Lower lobe of right lung (tissue), 2 donors: Measurements from ENCODE around the gene HAND2. TPM values are rescaled to one million over a fixed set of nuclear protein-coding genes. Genes with fewer than 3 reads are reported as not detected.

Source experiments
- ATAC-seq, 2 donors: fragments of 200-7000 bp; cut with Tn5 transposase; one replicate each; pipeline ENCODE4 v1.9.1; 2020 to 2022; ENCODE audit warnings: mild to moderate bottlenecking in 2 of 2, moderate library complexity in 2 of 2
- DNase-seq: peaks from one replicate; pipeline ENCODE4 v3.0.0-alpha.2; 2020
- H3K27ac ChIP-seq: fragments of 200-600 bp; one replicate; pipeline ENCODE4 v1.8.0; 2022
- H3K27me3 ChIP-seq: fragments of 200-600 bp; one replicate; pipeline ENCODE4 v1.8.0; 2022; ENCODE audit warnings: low read depth
- H3K36me3 ChIP-seq: fragments of 200-600 bp; one replicate; pipeline ENCODE4 v1.8.0; 2022; ENCODE audit warnings: mild to moderate bottlenecking
- H3K4me1 ChIP-seq: fragments of 200-600 bp; one replicate; pipeline ENCODE4 v1.8.0; 2022
- H3K4me3 ChIP-seq: fragments of 200-600 bp; one replicate; pipeline ENCODE4 v1.8.0; 2022; ENCODE audit warnings: mild to moderate bottlenecking
- H3K9me3 ChIP-seq: fragments of 200-600 bp; one replicate; pipeline ENCODE4 v1.8.0; 2022
- CTCF ChIP-seq: fragments of 200-600 bp; IDR thresholded peaks from one replicate; pipeline ENCODE4 v1.8.0; 2022; ENCODE audit warnings: antibody characterized with exemption, mild to moderate bottlenecking
- intact Hi-C: fragments of 100-400 bp; cut with DNase I; formaldehyde crosslinking; loops from one replicate; pipeline ENCODE4 v1.11.0; 2022
- total RNA-seq: library from RNA; stranded (reverse); fragmentation: NEBNext Ultra II Directional; extraction: Animal tissue kit (Norgen Biotek cat#: 25700); gene quantifications from one replicate; pipeline ENCODE4 v1.2.1, GENCODE V29; 2021
- donor health status: DM: no; HTN: yes; CAD: no; lungs with severe emphysema.

HAND2 gene
- total RNA-seq, 1 donor from 2014 or later, result 0.35 TPM

DNA sequence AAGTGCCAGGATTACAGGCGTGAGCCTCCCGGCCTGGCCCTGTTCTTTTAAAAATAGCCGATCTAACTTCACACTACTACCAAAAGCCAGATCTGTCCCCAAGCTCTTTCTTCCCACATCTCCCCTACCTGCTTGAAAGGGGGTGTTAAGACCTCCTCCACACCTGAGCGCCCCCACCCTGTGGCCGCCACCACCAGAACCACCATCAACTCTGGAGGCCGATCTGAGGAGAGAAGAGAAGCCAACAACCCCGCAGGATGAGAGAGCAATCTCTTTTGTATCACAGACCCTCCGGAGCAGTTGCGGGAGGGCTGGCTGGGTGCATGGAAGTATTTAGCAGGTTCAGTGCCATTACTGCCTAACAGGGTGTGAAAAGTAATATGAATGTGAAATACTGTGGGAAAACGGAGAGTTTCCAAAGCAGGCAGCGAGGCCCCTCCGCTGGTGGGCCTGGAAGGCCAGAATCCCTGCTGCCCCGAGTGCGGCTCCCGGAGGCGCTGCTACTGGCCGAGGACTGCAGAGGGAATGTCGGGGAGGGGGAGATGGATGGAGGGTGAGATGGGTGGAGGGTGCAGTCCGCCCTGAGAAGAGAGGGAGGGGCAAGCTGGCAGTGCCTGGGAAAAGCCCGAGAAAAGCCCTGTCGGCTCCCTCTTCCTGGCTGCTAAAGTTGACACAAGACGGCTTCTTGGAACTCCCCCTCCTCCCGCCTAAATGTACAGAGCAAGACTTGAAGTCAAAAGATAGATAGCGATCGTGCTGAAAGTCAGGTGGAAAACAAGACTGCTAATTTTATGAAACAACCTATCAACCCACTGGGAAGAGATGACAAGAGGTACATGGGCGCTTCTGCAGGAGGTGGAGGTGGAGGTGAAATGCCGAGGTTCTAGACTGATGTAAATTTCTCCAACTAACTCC lies 22.3 kb downstream of the HAND2 start:
- Histone ChIP-seq H3K27me3 (peaks cover 100% of the 10 kb centered on the region), H3K27ac (no peak overlapping the region), H3K36me3 (no peaks in the 10 kb centered on the region), H3K4me3 (no peak overlapping the region), H3K4me1 (peaks cover 26% of the 10 kb centered on the region), H3K9me3 (no peaks in the 10 kb centered on the region)
- ATAC-seq, result no peak
- DNase-seq, result no peak
- TF ChIP-seq CTCF, result no peak
- intact Hi-C loops, result no loop called here

DNA sequence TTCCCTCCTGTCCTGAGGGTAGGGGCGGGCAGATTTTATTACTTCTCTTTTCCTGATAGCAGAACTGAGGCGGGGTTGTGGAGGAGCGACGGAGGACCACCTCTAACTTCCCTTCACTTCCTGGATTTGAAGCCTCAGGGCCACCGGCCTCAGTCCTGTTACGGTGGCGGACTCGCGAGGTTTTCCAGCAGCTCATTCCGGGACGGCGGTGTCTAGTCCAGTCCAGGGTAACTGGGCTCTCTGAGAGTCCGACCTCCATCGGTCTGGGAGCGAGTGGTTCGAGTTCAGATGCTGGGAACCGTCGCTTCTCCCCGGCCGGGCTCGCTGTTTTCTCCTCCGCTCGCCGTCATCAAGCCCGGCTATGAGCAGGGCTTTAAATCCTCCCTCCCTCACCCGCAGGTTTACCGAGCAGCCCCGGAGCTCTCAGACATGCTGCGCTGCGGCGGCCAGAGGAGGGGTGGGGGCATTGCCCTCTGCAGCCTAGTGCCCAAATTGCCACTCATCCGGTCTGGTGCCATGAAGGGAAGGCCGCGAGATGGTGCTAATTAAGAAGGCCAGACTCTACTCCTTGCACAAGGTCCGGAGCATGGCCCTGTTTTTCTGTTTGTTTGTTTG lies 23.3 kb downstream of the HAND2 start:
- no peaks in the 10 kb centered on the region for H3K36me3 ChIP-seq
- DNase-seq (no peak), ATAC-seq (peak; percentile 21 to 25)
- no peak overlapping the region for H3K27ac ChIP-seq
- H3K27me3 ChIP-seq, result peaks cover 100% of the 10 kb centered on the region
- TF ChIP-seq CTCF, result no peak
- H3K4me1 ChIP-seq, result peaks cover 26% of the 10 kb centered on the region
- no peaks in the 10 kb centered on the region for H3K9me3 ChIP-seq
- intact Hi-C loops, result no loop called here
- H3K4me3 ChIP-seq, result peak overlapping the region; percentile 11

DNA sequence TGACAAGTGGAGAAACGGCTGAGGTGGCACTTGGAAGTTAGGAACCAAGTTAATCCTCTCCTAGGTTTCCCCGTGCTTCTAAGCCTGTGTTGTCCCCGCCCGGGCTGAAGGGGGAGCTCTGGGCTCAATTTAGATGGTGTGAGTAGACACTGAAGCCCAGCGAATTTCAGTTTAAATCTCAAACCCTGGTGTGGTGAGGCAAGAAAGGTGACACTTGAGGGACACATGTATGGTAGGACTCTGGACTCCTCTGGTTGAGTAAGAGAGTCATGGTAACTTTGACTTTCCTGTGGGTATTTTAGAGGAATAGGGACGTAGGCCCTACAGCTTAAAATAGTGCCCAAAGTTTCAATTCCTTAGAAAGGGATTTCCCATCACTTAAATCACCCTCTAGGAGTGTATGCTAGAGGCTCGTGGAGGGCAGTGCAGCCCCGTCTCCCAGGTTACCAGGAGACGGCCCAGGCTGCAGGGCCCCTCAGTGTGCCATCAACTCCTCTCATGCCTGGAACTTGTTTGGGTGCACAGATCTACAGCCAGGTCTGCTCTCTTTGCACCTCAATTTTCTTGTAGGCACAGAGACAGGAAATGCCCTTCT lies 24.0 kb downstream of the HAND2 start:
- Histone ChIP-seq H3K9me3 (no peaks in the 10 kb centered on the region), H3K4me3 (no peak overlapping the region), H3K27ac (no peak overlapping the region), H3K4me1 (peaks cover 26% of the 10 kb centered on the region), H3K36me3 (no peaks in the 10 kb centered on the region), H3K27me3 (peaks cover 100% of the 10 kb centered on the region)
- TF ChIP-seq CTCF, result peak; percentile 60
- ATAC-seq (peak; percentile 54 to 75), DNase-seq (no peak)
- intact Hi-C loops, result no loop called here

DNA sequence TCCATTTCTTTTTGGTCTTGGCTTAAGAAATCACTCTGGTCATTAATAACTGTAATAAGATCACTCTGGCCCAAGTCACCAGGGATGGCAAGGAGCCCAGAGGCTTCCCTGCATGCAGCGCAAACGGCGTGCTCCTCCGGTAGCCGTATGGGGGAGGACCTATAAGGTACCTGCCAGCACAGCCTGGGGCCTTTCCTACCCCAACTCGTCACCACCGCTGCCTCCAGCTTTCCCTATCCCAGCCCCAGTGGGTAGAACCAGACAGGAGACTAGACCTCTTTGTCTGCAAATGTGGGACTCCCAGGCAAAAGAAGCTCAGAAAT lies 25.9 kb downstream of the HAND2 start:
- intact Hi-C loops, result no loop called here
- Histone ChIP-seq H3K27ac (no peak overlapping the region), H3K4me1 (peaks cover 18% of the 10 kb centered on the region), H3K9me3 (no peaks in the 10 kb centered on the region), H3K4me3 (no peak overlapping the region), H3K27me3 (peaks cover 99% of the 10 kb centered on the region), H3K36me3 (no peaks in the 10 kb centered on the region)
- ATAC-seq, result no peak
- TF ChIP-seq CTCF, result no peak
- DNase-seq, result no peak

- Histone ChIP-seq H3K4me3 (no peak overlapping the region), H3K9me3 (no peaks in the 10 kb centered on the region), H3K4me1 (peaks cover 12% of the 10 kb centered on the region), H3K27me3 (peaks cover 93% of the 10 kb centered on the region), H3K27ac (no peak overlapping the region), H3K36me3 (no peaks in the 10 kb centered on the region)
- no peak for DNase-seq
- no peak for TF ChIP-seq CTCF
- intact Hi-C loops, result no loop called here
- no peak for ATAC-seq
Measured at GRCh38 chr4:173503330-173504180, 26.5 kb downstream of the HAND2 start.
